ENCODE data around the gene ARHGEF39. TPM values are rescaled to one million over a fixed set of nuclear protein-coding genes. Genes with fewer than 3 reads are reported as not detected.
A peak's percentile ranks its signal among the peaks of the same experiment; 100 is the strongest.

ARHGEF39 gene
- total RNA-seq, 1 donor from 2014 or later, result 1.2 TPM

DNA sequence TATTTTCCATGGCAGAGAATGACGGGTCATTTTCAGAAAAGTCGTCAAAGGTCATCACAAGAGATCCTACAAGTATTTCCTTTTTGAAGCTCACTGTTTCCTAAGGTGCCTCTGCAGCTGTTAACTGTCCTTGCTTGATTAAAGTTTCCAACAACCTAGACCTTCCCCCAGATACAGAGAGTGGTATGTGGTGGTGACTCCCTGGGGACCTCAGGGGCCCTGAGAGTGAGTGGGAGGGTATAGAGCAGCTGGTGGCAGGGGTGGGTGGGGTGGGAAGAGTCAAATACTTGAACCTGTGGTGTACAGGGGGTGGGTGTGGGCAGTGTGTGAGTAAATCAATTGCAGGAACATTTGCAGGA, 45.2 kb downstream of the ARHGEF39 start:
- Histone ChIP-seq H3K36me3 (no peaks in the 10 kb centered on the region), H3K4me1 (peaks cover 24% of the 10 kb centered on the region), H3K4me3 (no peak overlapping the region), H3K27me3 (ENCODE audit: low read depth) (no peaks in the 10 kb centered on the region), H3K27ac (no peak overlapping the region), H3K9me3 (no peaks in the 10 kb centered on the region)
- ATAC-seq, result no peak
- no peak for DNase-seq
- TF ChIP-seq CTCF (IDR thresholded peaks at IDR 0.05), result no peak
- intact Hi-C loops (cut with DNase I), result no loop called here

GRCh38 chr9:35618854-35619799, 45.9 kb downstream of the ARHGEF39 start:
- ATAC-seq (peak; percentile 20 to 61), DNase-seq (no peak)
- Histone ChIP-seq H3K27ac (peak overlapping the region; percentile 20), H3K27me3 (ENCODE audit: low read depth) (no peaks in the 10 kb centered on the region), H3K9me3 (no peaks in the 10 kb centered on the region), H3K4me1 (peaks cover 24% of the 10 kb centered on the region), H3K4me3 (no peak overlapping the region), H3K36me3 (no peaks in the 10 kb centered on the region)
- intact Hi-C loops (cut with DNase I), result no loop called here
- TF ChIP-seq CTCF (IDR thresholded peaks at IDR 0.05), result no peak

- ATAC-seq (peak; percentile 12 to 34), DNase-seq (no peak)
- Histone ChIP-seq H3K27me3 (ENCODE audit: low read depth) (no peaks in the 10 kb centered on the region), H3K4me1 (peaks cover 24% of the 10 kb centered on the region), H3K4me3 (peak within 1 kb of the TSS; percentile 57), H3K36me3 (no peaks in the 10 kb centered on the region), H3K27ac (peak within 1 kb of the TSS; percentile 20), H3K9me3 (no peaks in the 10 kb centered on the region)
- intact Hi-C loops (cut with DNase I), result no loop called here
- TF ChIP-seq CTCF (IDR thresholded peaks at IDR 0.05), result no peak
Measured at GRCh38 chr9:35618325-35618727, 46.7 kb downstream of the ARHGEF39 start, which contains the start of gene CD72. TSS of gene CD72 (minus strand) at chr9:35618413. CDS start at chr9:35618303, 110 bp downstream.

DNA sequence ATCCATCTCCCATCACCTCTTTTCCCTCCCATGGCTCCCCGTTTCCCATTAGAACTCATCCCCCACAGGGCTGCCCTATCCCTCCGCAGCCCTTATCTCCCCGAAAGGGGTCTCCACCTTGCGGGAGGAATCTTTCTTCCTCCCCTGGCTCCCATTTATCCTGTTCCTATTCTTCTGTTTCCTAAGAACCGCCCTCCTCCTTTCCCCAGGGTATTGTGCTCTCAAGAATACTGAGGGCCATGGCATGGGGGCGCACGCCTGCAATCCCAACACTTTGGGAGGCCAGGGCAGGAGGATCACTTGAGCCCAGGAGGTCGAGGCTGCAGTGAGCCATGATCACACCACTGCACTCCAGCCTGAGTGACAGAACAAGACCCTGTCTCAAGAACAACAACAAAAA, 47.4 kb downstream of the ARHGEF39 start:
- Histone ChIP-seq H3K27ac (no peak overlapping the region), H3K4me1 (peaks cover 24% of the 10 kb centered on the region), H3K36me3 (no peaks in the 10 kb centered on the region), H3K4me3 (peak overlapping the region; percentile 57), H3K9me3 (no peaks in the 10 kb centered on the region), H3K27me3 (ENCODE audit: low read depth) (no peaks in the 10 kb centered on the region)
- no peak for TF ChIP-seq CTCF (IDR thresholded peaks at IDR 0.05)
- intact Hi-C loops (cut with DNase I), result no loop called here
- DNase-seq, result no peak
- ATAC-seq, result no peak

DNA sequence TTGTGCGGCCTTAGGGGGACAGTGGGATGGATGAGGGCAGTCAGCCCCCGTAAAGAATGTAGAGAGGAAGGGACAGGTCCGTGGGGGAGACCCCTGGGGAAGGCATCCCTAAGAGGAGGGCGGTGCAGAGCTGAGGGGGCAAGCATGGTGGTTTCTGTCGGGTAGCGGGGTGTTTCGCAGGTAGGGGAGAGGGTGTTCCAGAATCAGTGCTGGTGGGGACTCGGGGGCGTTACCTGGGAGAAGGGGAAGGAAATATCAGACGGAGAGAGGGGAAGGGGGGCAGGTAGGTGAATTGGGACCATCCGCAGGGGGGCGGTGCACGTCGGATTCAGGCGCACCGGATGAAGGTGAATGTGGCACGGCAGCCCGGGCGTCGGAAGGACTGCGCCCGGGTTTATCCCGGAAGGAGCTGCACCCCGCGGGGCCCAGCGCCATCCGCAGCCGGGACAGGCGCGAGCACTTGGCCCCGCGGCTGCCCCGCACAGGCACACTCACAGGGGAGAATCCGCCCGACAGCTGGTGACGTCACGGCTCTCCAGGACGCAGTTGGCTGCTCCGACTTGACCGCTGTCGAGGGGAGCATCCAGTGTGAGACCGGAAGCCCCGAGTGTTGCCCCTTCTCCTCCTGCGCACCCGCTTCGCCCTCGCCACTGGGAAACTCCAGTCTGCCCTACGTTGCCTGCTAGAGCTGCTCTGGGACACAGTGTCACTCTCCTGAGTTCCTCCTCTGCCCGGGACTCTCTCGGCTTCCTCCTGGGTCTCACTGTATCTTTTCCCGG, 48.1 kb downstream of the ARHGEF39 start:
- peak; percentile 81 to 88 for ATAC-seq
- Histone ChIP-seq H3K9me3 (no peaks in the 10 kb centered on the region), H3K4me1 (peaks cover 24% of the 10 kb centered on the region), H3K4me3 (peak overlapping the region; percentile 57), H3K27me3 (ENCODE audit: low read depth) (no peaks in the 10 kb centered on the region), H3K27ac (no peak overlapping the region), H3K36me3 (no peaks in the 10 kb centered on the region)
- no peak for TF ChIP-seq CTCF (IDR thresholded peaks at IDR 0.05)
- intact Hi-C loops (cut with DNase I), result no loop called here
- DNase-seq, result peak; percentile 89

Data from lower lobe of right lung (tissue), 2 donors.